GM11168 (cell line): ENCODE measurements around the gene ACADSB.

ENCODE experiments used
- in situ Hi-C: fragments of 300-500 bp; cut with MboI; formaldehyde crosslinking; loops from one replicate; pipeline ENCODE4 v1.12.0; 2022; ENCODE audit warnings: low sequenced_read_pairs; ENCODE audit not compliant: unreplicated experiment

ACADSB gene

DNA sequence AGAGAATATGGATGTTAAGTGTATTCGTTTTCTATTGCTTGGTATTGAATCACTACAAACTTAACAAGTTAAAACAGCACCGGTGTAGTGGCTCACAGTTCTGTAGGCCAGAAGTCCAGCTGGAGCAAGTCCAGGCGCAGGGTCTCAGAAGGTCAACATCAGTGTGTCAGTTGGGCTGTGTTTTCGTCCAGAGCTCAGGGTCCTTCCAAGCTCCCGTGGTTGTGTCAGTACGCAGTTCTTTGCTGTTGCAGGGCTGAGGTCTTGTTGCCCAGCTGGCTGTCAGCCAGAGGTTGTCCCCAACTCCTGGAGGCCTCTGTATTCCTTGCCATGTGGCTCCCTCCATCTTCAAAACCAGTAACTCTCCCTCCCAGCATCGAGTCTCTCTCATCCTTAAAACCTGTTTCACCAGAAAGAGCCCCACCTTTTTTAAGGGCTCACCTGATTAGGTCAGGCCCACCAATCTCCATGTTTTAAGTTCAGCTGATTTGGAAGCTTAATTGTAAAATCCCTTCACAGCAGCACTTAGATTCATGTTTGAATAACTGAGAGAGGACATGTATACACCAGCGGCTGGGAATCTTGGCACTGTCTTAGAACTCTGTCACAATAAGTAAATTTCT, 26.8 kb downstream of the ACADSB start:
- in situ Hi-C loops = no loop called here

DNA sequence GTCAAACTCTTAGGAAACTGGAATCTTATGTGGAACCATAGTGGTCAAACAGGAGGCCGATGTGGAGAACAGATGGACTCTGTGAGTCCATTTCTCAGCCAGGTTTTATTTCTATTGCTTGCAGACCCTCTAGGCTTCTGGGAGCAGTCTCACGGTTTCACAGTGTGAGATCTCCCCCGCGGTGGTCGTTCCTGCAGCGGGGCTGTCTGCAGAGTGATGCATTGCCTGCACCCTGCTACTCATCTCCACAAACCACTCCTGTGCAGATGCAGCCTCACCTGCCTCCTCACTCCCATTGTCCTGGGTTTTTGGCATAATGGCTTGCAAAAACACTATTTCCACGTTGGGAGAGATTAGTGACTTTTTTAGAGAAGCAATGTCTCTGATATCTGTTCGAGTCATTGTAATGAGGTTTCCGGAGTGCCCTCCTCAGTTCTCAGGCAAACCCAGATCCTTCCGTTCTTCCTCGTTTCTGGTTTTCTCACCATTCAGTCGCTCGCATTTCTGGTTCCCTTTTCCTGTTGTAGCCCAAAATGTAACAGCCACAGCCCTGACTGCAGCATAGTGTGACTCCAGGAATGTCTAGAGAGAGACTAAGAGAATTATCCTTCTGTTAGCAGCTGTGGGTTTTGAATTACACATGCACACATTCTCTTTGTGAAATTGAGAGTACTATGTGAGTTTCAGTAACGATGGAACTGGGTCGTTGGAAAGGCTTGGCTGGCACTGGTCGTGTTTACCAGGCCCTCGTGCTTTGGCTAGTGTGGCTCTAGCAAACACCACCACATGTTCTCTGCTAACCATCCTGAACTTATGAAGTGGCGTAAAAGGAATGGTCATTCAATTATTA, 30.2 kb downstream of the ACADSB start:
- in situ Hi-C loops = no loop called here

DNA sequence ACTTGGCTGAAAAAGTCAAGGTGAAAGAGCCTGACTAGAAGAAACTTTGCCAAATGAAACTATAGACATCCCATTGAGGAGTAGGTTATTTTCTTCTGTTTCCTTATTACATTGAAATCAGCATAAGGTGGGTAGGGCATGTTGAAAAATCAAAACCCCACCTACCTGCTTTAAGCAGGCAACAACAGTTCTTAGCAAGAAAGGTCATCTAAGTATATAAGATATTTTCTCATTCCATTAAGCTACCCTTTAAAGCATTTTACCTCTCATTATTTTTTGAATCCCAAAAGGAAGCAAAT, 30.8 kb downstream of the ACADSB start:
- in situ Hi-C loops = no loop called here

DNA sequence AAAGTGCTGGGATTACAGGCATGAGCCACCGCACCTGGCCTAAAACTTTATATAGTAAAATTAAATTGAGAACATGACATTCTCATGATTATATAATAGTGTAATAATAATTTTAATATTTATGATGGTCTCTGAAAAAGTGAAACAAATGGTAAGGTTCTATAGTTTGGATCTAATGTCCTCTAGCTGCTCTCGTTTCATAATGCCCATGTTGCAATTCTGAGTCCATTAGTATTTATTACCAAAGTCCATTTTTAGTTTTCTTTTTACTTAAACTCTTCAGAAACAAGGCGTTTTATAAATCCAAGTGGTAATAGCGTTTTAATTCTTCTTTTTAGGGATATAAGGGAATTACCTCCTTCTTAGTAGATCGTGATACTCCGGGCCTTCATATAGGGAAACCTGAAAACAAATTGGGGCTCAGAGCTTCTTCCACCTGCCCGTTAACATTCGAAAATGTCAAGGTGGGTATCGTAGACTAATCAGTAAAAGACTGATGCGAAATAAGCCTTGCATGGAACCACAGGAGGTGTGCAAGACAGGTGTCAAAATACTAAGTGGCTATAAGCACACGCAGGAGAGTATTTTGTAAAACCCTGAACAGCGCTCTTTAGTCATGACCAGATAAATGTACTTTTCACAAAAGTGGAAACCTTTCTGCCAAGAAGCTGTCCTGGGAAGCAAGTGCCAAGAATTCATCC, 34.1 kb downstream of the ACADSB start:
- in situ Hi-C loops = no loop called here

DNA sequence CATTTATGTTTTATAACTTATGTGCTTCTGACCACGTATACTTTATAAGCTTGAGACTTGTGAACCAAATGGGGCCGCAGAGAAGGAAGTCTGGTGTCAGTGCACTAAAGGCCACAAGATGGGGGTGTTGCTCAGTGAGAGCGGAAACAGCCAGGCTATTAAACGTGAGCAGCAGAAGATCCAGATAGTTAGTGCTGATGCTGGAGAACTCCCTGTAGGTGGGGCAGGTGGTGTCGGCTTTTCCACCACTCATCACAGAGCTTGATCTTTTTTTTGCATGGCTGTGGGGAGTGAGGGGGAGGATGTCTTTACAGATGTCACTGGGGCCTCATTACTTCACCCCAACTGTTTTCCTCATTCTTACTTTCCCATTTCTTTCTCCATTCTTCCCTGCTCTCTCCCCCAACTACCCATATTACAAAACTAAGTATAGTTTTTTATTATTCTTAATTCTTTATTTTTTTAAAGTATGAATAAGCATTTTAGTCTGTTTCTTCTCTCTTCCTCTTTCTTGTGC, 34.7 kb downstream of the ACADSB start:
- in situ Hi-C loops = no loop called here

DNA sequence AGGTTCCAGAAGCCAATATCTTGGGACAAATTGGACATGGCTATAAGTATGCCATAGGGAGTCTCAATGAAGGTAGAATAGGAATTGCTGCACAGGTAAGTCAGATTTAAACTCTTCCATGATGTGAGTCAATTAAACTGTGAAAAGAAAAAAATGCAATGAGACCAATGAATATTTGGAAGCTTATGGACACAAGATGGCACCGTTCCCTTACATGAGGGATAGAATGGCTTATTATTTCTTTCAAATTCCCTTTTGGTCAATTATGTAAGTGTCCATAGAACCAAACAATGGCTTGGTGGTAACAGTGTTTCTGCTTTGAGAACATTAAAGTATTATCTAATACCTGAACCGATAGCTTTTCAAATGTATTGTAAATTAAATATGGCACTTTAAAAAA, 35.6 kb downstream of the ACADSB start:
- in situ Hi-C loops = no loop called here

DNA sequence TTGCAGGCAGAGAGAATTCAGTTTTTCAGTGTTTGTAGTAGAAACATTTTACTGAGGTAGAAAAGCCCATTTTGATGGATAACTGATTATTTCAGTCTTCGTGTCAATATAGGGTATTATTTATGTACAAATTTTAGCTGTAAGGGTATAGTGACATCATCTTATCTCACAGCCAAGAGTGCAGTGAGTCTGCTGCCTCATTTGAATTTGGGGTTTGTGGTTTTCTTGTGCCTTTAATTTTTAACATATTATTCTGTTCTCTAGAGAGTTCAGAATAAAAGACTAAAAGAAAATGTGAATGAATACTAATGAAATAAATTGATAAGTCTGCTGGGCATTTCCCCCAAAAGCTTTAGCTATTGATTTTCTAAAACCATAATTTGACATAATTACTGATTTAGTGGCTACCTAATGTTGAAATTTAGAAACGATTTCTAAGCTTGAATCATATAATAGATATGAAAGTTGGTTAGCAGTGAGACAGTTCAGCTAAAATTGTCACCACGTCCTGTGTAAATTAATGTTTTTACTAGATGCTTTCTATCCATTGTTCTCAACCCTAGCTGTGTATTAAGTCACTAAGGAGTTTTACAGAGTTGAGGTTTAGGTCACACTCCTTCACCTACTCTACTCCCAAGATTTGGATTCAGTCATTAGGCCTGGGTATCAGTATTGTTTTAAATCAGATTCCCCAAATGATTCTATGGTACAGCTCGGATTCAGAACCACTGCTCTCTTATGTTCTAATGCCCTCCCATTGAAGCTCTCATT, 37.3 kb downstream of the ACADSB start:
- in situ Hi-C loops = no loop called here

DNA sequence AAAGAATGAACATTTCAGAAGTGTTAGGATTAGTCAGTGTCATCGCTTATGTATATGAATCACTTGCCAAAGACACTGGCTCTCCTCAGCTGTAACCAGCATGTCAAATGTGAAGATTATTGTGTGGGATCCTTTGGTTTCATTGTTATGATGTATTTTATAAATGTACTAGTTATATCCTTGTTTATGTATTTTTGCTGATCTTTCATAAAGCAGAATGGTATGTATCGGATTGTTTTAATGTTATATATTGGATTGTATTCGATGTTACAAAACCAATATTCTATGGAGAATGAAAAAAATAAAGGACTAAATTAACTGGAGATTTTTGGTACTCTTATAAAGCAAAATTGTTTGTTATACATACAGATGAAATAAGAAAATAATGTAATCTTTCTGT, 49.2 kb downstream of the ACADSB start:
- in situ Hi-C loops = no loop called here

DNA sequence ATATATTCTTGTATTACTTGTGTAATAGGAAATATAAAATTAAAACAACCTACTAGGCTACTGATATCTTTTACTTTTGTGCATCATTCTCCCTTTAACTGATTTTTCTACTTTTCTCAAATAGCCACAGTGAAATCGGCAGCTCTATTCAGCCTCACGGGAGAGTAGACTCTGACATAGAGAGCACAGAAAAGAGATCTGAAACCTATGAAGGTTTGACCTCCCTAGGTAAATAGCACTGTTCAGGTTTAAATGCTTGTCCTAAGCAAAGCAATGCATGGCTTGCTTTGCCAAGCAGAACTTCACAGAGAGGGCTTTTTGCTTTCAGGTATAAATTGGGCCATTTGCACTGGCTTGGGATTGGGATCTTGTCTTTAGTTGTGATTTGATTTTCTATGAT, 53.1 kb downstream of the ACADSB start:
- in situ Hi-C loops = no loop called here

DNA sequence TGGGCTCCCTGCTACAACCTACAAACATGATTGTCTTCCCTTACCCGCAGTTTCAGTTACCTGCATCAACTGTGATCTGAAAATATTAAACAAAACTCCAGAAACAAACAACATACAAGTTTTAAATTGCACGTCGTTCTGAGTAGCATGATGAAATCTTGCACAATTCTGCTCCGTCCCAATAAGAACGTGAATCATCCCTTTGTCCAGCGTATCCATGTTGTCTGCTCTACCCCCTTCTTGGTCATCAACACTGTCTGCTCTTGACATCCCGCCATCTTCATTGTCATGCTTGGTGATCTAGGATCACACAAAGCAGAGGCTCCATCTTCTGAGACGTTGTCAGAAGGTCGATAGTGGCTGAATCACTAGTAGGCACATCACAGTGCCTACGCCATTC, 53.9 kb downstream of the ACADSB start:
- in situ Hi-C loops = no loop called here

DNA sequence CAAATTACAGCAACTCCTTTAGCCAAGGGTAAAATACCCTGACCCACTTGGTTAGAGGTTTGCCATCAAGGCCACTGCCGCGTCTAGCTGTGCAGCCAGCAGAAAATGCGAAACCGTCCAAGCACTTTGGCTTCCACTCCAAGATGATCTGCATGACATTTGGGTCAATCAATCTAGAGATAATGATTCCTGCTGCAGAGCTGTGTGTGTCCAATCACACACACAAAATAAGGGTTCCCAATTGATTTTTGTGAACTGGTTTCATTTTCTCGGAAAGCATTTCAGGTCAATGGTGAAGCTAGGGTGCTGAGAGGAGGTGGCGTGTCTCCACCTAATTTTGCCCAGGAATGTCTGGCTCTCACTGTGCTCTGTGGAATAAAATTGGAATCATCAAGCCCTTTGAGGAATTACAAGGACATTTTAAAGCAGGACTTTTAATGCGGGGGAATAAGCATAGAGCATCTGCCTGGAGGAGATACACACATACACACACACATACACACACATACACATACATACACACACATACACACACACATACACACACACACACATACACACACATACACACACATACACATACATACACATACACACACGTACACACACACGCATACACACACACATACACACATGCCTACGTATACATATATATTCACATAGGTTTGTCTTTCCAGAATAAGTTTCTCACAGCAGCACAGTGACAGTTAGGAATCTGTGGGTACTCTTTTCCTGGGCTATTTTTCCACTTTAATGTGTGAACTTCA, 59.5 kb downstream of the ACADSB start:
- in situ Hi-C loops = no loop called here

DNA sequence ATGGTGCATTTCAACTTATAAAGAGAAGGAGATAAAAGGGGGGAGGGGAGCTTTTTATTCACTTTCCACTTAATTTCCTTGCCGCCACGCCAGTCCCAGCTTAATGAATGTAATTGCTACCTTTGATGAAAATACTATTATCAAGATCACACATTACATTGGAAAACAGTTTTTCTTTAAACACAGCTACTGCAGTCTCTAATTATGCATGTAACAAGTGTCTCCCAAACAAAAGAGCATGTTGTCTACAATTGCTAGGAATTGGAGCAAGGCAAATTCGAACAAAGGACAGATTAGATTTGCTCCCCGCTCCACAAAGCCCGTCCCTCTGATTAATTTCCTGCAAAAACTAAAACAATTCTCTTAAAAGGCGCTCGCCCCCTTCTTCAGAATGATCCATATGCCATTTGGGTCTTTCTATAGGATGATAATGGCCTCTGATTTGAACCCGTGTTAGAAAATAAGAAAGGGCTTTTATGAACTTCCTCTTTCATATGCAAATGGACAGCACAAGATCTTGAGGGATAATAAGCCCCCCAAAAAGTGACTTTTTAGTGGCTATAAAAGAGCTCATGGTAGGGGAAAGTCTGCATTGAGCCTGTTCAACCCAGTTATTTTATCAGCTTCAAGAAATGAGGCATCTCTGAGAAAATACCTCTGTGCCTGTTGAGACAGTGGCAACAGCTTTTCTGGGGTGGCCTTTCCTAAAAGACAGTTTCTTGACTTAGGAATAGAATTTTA, 60.6 kb downstream of the ACADSB start:
- in situ Hi-C loops = no loop called here

DNA sequence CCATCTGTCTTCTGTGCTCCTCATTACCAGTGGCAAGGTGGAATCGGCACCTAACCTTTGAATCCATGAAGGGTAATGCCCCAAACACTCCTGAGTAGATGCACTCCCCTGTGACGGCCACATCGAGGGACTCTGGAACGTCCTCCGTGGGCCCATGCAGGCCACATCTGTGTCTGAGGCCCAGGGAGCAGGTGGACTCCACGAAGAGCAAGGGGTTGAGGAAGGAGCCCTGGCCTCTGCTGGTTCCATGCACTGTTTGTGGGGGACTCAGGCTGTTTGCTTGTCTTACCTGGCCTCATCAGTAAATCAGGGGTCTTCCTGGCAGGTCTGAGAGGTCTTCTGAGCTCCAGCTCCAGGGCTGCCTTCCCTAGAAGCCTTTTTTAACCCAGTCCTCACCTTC, 64.4 kb downstream of the ACADSB start:
- in situ Hi-C loops = no loop called here

DNA sequence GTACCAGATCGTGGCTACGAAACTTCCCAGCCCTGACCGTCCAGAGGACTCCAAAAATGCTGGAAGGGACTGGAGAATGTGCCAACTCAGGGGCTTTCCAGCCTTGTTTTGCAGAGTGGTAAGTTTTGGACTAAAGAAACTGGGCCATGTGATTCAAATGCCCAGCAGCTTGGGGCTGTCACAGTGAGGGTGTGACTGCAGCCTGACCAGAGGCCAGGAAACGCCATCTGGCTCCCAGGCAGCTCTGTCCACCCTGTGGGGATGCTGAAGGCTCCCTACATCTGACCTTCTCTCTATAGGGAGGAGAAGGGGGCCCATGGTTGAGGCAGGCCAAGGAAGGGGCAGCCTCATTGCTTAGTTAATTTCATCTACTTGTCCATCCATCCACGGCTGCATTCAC, 65.4 kb downstream of the ACADSB start:
- in situ Hi-C loops = no loop called here

DNA sequence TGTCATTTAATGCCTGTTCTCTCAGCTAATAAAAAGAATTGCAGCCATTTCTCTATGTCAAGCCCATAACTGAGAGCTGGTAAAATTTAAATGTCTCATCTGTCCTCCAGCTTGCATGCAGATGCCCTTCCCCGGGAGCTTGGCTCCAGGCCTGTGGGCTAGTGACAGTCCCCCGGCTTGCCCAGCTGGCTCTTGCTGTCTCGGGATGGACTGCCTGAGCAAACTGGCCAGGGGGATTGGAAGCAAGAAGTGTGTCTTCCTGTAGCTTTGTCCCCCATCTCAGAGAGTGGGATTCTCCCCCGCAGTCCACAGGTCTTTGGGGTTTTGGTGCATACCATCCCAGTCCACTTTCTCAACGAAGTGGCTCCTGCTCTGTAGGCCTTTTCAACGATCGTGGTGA, 73.1 kb downstream of the ACADSB start:
- in situ Hi-C loops = no loop called here

DNA sequence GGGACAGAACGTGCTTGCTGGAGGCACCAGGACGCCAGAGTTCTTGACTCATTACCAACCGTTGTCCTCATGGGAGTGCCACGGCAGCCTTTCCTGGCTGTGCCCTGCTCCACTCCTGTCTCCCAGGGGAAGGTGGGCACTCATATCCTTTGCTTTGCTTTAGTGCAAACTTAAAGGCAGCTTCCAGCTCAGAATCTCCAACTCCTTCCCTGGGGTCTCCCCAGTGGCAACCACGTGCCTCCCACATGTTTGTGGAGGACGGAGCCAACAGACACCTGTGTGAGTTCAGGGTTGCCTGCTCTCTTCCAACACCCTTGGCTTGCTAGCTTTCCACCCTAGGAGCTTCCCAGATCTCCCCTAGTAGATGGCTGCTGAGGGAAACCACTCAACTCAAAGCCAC, 75.0 kb downstream of the ACADSB start:
- in situ Hi-C loops = no loop called here

DNA sequence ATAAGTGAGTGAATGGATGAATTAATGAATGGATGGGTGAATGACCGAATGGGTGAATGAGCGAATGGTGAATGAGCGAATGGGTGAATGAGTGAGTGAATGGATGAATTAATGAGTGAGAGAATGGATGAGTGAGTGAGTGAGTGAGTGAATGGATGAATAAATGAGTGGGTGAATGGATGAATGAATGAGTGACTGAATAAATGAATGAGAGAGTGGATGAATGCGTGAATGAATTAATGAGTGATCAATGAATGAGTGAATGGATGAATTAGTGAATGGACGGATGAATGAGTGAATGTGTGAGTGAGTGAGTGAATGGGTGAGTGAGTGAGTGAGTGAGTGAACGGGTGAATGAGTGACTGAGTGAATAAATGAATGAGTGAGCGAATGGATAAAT, 77.5 kb downstream of the ACADSB start:
- in situ Hi-C loops = no loop called here

DNA sequence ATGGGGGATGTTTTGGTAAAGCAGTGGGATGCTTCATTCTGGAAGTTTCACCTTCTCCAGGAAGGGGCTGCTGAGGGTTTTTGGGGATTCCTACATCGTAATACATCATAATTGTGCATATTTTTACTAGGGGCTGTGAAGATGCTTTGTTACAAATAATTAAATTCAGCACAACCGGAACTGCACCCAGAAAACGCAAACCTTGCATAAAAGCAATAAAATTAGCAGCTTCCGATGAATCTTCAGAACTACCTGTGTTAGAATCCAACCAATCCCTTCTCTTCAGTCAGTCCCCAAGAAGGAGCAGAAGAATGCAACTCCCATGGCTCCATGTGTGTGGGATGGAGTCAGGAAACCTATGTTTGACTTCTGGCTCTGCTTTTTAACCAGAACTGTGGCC, 78.5 kb downstream of the ACADSB start:
- in situ Hi-C loops = no loop called here

DNA sequence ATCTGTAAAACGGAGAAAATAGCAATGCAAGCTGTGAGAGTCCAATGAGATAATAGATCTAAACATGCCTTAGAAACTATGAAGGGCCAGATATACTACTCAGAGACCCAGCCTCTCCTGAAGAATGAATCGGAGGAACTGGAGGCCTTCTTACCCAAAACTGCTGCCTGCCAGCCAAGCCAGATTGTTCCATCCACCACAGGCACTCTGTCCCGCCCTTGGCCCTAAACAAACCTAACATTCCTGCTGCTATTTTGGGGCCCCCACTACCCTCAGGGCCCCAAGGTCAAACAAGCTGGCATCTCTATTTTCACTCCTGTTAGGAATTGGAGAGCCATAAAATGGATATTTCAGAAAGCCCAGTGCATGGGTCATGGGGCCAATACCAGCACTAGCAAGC, 79.0 kb downstream of the ACADSB start:
- in situ Hi-C loops = no loop called here
